ENCODE data around the gene PRCD.
"Not testable (repeated sequence)": the region's sequence is repeated elsewhere in the genome, so short reads cannot be mapped to it uniquely, and the experiment has no call there.

Gene PRCD

GRCh38 chr17:76531486-76532038, 8.3 kb upstream of the PRCD start:
- H3K9ac ChIP-seq (ENCODE audit: low read depth, low read length): no peak overlapping the region
- H3K4me1 ChIP-seq (ENCODE audit: control insufficient read depth, insufficient read depth, low read length): no peaks in the 10 kb centered on the region
- no peak overlapping the region for H3K4me3 ChIP-seq (ENCODE audit: low read depth, low read length)
- no peaks in the 10 kb centered on the region for H3K9me3 ChIP-seq (ENCODE audit: control insufficient read depth, insufficient read depth, low read length)
- no peaks in the 10 kb centered on the region for H3K36me3 ChIP-seq (ENCODE audit: control insufficient read depth, insufficient read depth, low read length)
- H3K27me3 ChIP-seq (ENCODE audit: control insufficient read depth, insufficient read depth, low read length): peaks cover 7% of the 10 kb centered on the region

- Histone ChIP-seq H3K27me3 (ENCODE audit: control insufficient read depth, insufficient read depth, low read length) (peaks cover 13% of the 10 kb centered on the region), H3K9me3 (ENCODE audit: control insufficient read depth, insufficient read depth, low read length) (no peaks in the 10 kb centered on the region), H3K4me1 (ENCODE audit: control insufficient read depth, insufficient read depth, low read length) (no peaks in the 10 kb centered on the region), H3K9ac (ENCODE audit: low read depth, low read length) (no peak overlapping the region), H3K36me3 (ENCODE audit: control insufficient read depth, insufficient read depth, low read length) (no peaks in the 10 kb centered on the region), H3K4me3 (ENCODE audit: low read depth, low read length) (no peak overlapping the region)
Measured at GRCh38 chr17:76532072-76532651, 7.7 kb upstream of the PRCD start.

- H3K9ac ChIP-seq (ENCODE audit: low read depth, low read length); H3K4me1 ChIP-seq (ENCODE audit: control insufficient read depth, insufficient read depth, low read length); H3K9me3 ChIP-seq (ENCODE audit: control insufficient read depth, insufficient read depth, low read length); H3K4me3 ChIP-seq (ENCODE audit: low read depth, low read length); H3K36me3 ChIP-seq (ENCODE audit: control insufficient read depth, insufficient read depth, low read length): not testable (repeated sequence)
- H3K27me3 ChIP-seq (ENCODE audit: control insufficient read depth, insufficient read depth, low read length): peaks cover 21% of the 10 kb centered on the region
Measured at GRCh38 chr17:76533640-76534359, 6.0 kb upstream of the PRCD start.

GRCh38 chr17:76534831-76535732, 4.8 kb upstream of the PRCD start:
- no peak overlapping the region for H3K9ac ChIP-seq (ENCODE audit: low read depth, low read length)
- H3K9me3 ChIP-seq (ENCODE audit: control insufficient read depth, insufficient read depth, low read length): no peaks in the 10 kb centered on the region
- H3K4me1 ChIP-seq (ENCODE audit: control insufficient read depth, insufficient read depth, low read length): peaks cover 4% of the 10 kb centered on the region
- no peaks in the 10 kb centered on the region for H3K36me3 ChIP-seq (ENCODE audit: control insufficient read depth, insufficient read depth, low read length)
- H3K4me3 ChIP-seq (ENCODE audit: low read depth, low read length): no peak overlapping the region
- H3K27me3 ChIP-seq (ENCODE audit: control insufficient read depth, insufficient read depth, low read length): peaks cover 31% of the 10 kb centered on the region

GRCh38 chr17:76535788-76536510, 3.9 kb upstream of the PRCD start:
- H3K27me3 ChIP-seq (ENCODE audit: control insufficient read depth, insufficient read depth, low read length): peaks cover 31% of the 10 kb centered on the region
- no peak overlapping the region for H3K9ac ChIP-seq (ENCODE audit: low read depth, low read length)
- no peaks in the 10 kb centered on the region for H3K9me3 ChIP-seq (ENCODE audit: control insufficient read depth, insufficient read depth, low read length)
- H3K4me3 ChIP-seq (ENCODE audit: low read depth, low read length): no peak overlapping the region
- H3K36me3 ChIP-seq (ENCODE audit: control insufficient read depth, insufficient read depth, low read length): no peaks in the 10 kb centered on the region
- H3K4me1 ChIP-seq (ENCODE audit: control insufficient read depth, insufficient read depth, low read length): peaks cover 4% of the 10 kb centered on the region

- Histone ChIP-seq H3K36me3 (ENCODE audit: control insufficient read depth, insufficient read depth, low read length) (no peaks in the 10 kb centered on the region), H3K27me3 (ENCODE audit: control insufficient read depth, insufficient read depth, low read length) (peaks cover 31% of the 10 kb centered on the region), H3K9me3 (ENCODE audit: control insufficient read depth, insufficient read depth, low read length) (no peaks in the 10 kb centered on the region), H3K4me1 (ENCODE audit: control insufficient read depth, insufficient read depth, low read length) (peaks cover 9% of the 10 kb centered on the region), H3K4me3 (ENCODE audit: low read depth, low read length) (peak overlapping the region; percentile 55), H3K9ac (ENCODE audit: low read depth, low read length) (no peak overlapping the region)
Measured at GRCh38 chr17:76536511-76537287, 3.1 kb upstream of the PRCD start.

- peak overlapping the region; percentile 55 for H3K4me3 ChIP-seq (ENCODE audit: low read depth, low read length)
- no peak overlapping the region for H3K9ac ChIP-seq (ENCODE audit: low read depth, low read length)
- H3K27me3 ChIP-seq (ENCODE audit: control insufficient read depth, insufficient read depth, low read length): peaks cover 31% of the 10 kb centered on the region
- peaks cover 9% of the 10 kb centered on the region for H3K4me1 ChIP-seq (ENCODE audit: control insufficient read depth, insufficient read depth, low read length)
- no peaks in the 10 kb centered on the region for H3K36me3 ChIP-seq (ENCODE audit: control insufficient read depth, insufficient read depth, low read length)
- no peaks in the 10 kb centered on the region for H3K9me3 ChIP-seq (ENCODE audit: control insufficient read depth, insufficient read depth, low read length)
Measured at GRCh38 chr17:76537288-76537577, 2.6 kb upstream of the PRCD start.

- no peaks in the 10 kb centered on the region for H3K9me3 ChIP-seq (ENCODE audit: control insufficient read depth, insufficient read depth, low read length)
- H3K4me3 ChIP-seq (ENCODE audit: low read depth, low read length): peak within 1 kb of the TSS; percentile 55
- peaks cover 9% of the 10 kb centered on the region for H3K4me1 ChIP-seq (ENCODE audit: control insufficient read depth, insufficient read depth, low read length)
- no peak within 1 kb of the TSS for H3K9ac ChIP-seq (ENCODE audit: low read depth, low read length)
- H3K36me3 ChIP-seq (ENCODE audit: control insufficient read depth, insufficient read depth, low read length): no peaks in the 10 kb centered on the region
- peaks cover 33% of the 10 kb centered on the region for H3K27me3 ChIP-seq (ENCODE audit: control insufficient read depth, insufficient read depth, low read length)
Measured at GRCh38 chr17:76537578-76538280, 2.1 kb upstream of the PRCD start, which contains the start of gene CYGB. Gene CYGB (minus strand): TSS chr17:76537709. CDS start chr17:76537542, 167 bp downstream.

GRCh38 chr17:76538281-76538931, 1.4 kb upstream of the PRCD start:
- peaks cover 9% of the 10 kb centered on the region for H3K4me1 ChIP-seq (ENCODE audit: control insufficient read depth, insufficient read depth, low read length)
- peak overlapping the region; percentile 55 for H3K4me3 ChIP-seq (ENCODE audit: low read depth, low read length)

GRCh38 chr17:76538941-76539570, 788 bp upstream of the PRCD start:
- Histone ChIP-seq H3K9ac (ENCODE audit: low read depth, low read length) (no peak overlapping the region), H3K36me3 (ENCODE audit: control insufficient read depth, insufficient read depth, low read length) (no peaks in the 10 kb centered on the region), H3K4me1 (ENCODE audit: control insufficient read depth, insufficient read depth, low read length) (peaks cover 11% of the 10 kb centered on the region), H3K4me3 (ENCODE audit: low read depth, low read length) (no peak overlapping the region), H3K27me3 (ENCODE audit: control insufficient read depth, insufficient read depth, low read length) (peaks cover 33% of the 10 kb centered on the region), H3K9me3 (ENCODE audit: control insufficient read depth, insufficient read depth, low read length) (no peaks in the 10 kb centered on the region)

More at GRCh38 chr17:76538281-76538931, 1.4 kb upstream of the PRCD start:
- H3K36me3 ChIP-seq (ENCODE audit: control insufficient read depth, insufficient read depth, low read length): no peaks in the 10 kb centered on the region
- H3K9ac ChIP-seq (ENCODE audit: low read depth, low read length): no peak overlapping the region
- H3K27me3 ChIP-seq (ENCODE audit: control insufficient read depth, insufficient read depth, low read length): peaks cover 33% of the 10 kb centered on the region
- H3K9me3 ChIP-seq (ENCODE audit: control insufficient read depth, insufficient read depth, low read length): no peaks in the 10 kb centered on the region

All from iPS-15b (cell line).